Skin of body (tissue), 2 donors: Measurements from ENCODE around the gene ADA. TPM values are rescaled to one million over a fixed set of nuclear protein-coding genes. Genes with fewer than 3 reads are reported as not detected.
A peak's percentile ranks its signal among the peaks of the same experiment; 100 is the strongest.
"Not testable (repeated sequence)": the region's sequence is repeated elsewhere in the genome, so short reads cannot be mapped to it uniquely, and the experiment has no call there.

Experiments used
- DNase-seq: peaks from one replicate; lab custom pipeline; 2025; lab: John Stamatoyannopoulos, UW
- total RNA-seq: library from RNA; depleted of rRNA; stranded (reverse); fragments of >200 nt; gene quantifications from one replicate; pipeline ENCODE4 v1.2.3, GENCODE V29; 2014

ADA gene
- total RNA-seq = 5.5 TPM

- DNase-seq = peak; percentile 46
Observed at GRCh38 chr20:44651684-44652423, at the start of gene ADA. Gene ADA (minus strand): TSS chr20:44651699. CDS start chr20:44651607, 92 bp downstream.

GRCh38 chr20:44700306-44700705 lies 48.8 kb upstream of the ADA start:
- no peak for DNase-seq

GRCh38 chr20:44698351-44698750 lies 46.9 kb upstream of the ADA start:
- no peak for DNase-seq

GRCh38 chr20:44697041-44697440 lies 45.5 kb upstream of the ADA start:
- not testable (repeated sequence) for DNase-seq

- no peak for DNase-seq
Observed at GRCh38 chr20:44696315-44696714, 44.8 kb upstream of the ADA start.

- no peak for DNase-seq
Observed at GRCh38 chr20:44695674-44696300, 44.3 kb upstream of the ADA start.

GRCh38 chr20:44695295-44695673 lies 43.8 kb upstream of the ADA start:
- DNase-seq = no peak

GRCh38 chr20:44694159-44694558 lies 42.7 kb upstream of the ADA start:
- no peak for DNase-seq

- DNase-seq = no peak
Observed at GRCh38 chr20:44693627-44694026, 42.1 kb upstream of the ADA start.

- DNase-seq = no peak
Observed at GRCh38 chr20:44692932-44693480, 41.5 kb upstream of the ADA start.

- peak; percentile 56 for DNase-seq
Observed at GRCh38 chr20:44691424-44692423, 40.2 kb upstream of the ADA start.

- DNase-seq = no peak
Observed at GRCh38 chr20:44690781-44691423, 39.4 kb upstream of the ADA start.

GRCh38 chr20:44689809-44690208 lies 38.3 kb upstream of the ADA start:
- no peak for DNase-seq

- no peak for DNase-seq
Observed at GRCh38 chr20:44688053-44688625, 36.6 kb upstream of the ADA start.

GRCh38 chr20:44686934-44687333 lies 35.4 kb upstream of the ADA start:
- no peak for DNase-seq

GRCh38 chr20:44684047-44684967 lies 32.8 kb upstream of the ADA start:
- no peak for DNase-seq

GRCh38 chr20:44683263-44684046 lies 32.0 kb upstream of the ADA start:
- no peak for DNase-seq

GRCh38 chr20:44681796-44682566 lies 30.5 kb upstream of the ADA start:
- no peak for DNase-seq
